ENCODE measurements around the gene RYR2.

RYR2 gene

GRCh38 chr1:237429252-237429651, 387.3 kb downstream of the RYR2 start:
- no peak overlapping the region for H2AK5ac ChIP-seq (ENCODE audit: low read length)
- no peak overlapping the region for H3K14ac ChIP-seq (ENCODE audit: low read length)
- no peak overlapping the region for H3K4ac ChIP-seq (ENCODE audit: low read depth, low read length)
- H3K9me3 ChIP-seq (ENCODE audit: insufficient read depth, low read depth, low read length), result no peaks in the 10 kb centered on the region
- no peaks in the 10 kb centered on the region for H3K79me2 ChIP-seq (ENCODE audit: control insufficient read depth, insufficient read depth, low read length, poor library complexity)
- H3K27me3 ChIP-seq (ENCODE audit: insufficient read depth, low read length), result no peaks in the 10 kb centered on the region
- no peak for DNase-seq
- H2AFZ ChIP-seq (ENCODE audit: insufficient read depth, low read length, poor library complexity), result no peak overlapping the region
- H3K9ac ChIP-seq (ENCODE audit: low read length), result no peak overlapping the region
- peak overlapping the region; percentile 18 for H4K8ac ChIP-seq (ENCODE audit: low read depth, low read length)
- no peak overlapping the region for H2BK120ac ChIP-seq (ENCODE audit: insufficient read depth, low read length, poor library complexity)
- no peak overlapping the region for H3K23ac ChIP-seq (ENCODE audit: low read length)
- no peak overlapping the region for H2BK12ac ChIP-seq (ENCODE audit: low read length)
- H3K4me3 ChIP-seq (ENCODE audit: low read depth, low read length), result no peak overlapping the region
- WGBS (ENCODE audit: extremely low coverage, insufficient coverage, insufficient read length), result no CpG with 5 or more reads among the region's 3 CpGs
- H3K27ac ChIP-seq (ENCODE audit: low read depth, low read length), result no peak overlapping the region
- H3K4me2 ChIP-seq (ENCODE audit: low read length), result no peak overlapping the region
- no peak overlapping the region for H4K91ac ChIP-seq (ENCODE audit: low read depth, low read length)
- H3K36me3 ChIP-seq (ENCODE audit: control insufficient read depth in 1 of 2, insufficient read depth in 2 of 2, low read length in 2 of 2), result no peaks in the 10 kb centered on the region
- no peaks in the 10 kb centered on the region for H3K4me1 ChIP-seq (ENCODE audit: control insufficient read depth in 1 of 2, insufficient read depth in 2 of 2, low read length in 2 of 2)
- H3K79me1 ChIP-seq (ENCODE audit: low read length), result no peaks in the 10 kb centered on the region
- no peak overlapping the region for H2BK5ac ChIP-seq (ENCODE audit: low read depth, low read length, poor library complexity)
- H3K18ac ChIP-seq (ENCODE audit: low read length), result no peak overlapping the region
- H4K12ac ChIP-seq (ENCODE audit: low read depth, low read length), result no peak overlapping the region

GRCh38 chr1:237431448-237431847, 389.5 kb downstream of the RYR2 start:
- Histone ChIP-seq H3K27ac (ENCODE audit: low read depth, low read length) (no peak overlapping the region), H3K4me1 (ENCODE audit: control insufficient read depth in 1 of 2, insufficient read depth in 2 of 2, low read length in 2 of 2) (no peaks in the 10 kb centered on the region), H3K79me2 (ENCODE audit: control insufficient read depth, insufficient read depth, low read length, poor library complexity) (no peaks in the 10 kb centered on the region), H3K9me3 (ENCODE audit: insufficient read depth, low read depth, low read length) (no peaks in the 10 kb centered on the region), H3K4me3 (ENCODE audit: low read depth, low read length) (no peak overlapping the region), H2AK5ac (ENCODE audit: low read length) (no peak overlapping the region), H3K36me3 (ENCODE audit: control insufficient read depth in 1 of 2, insufficient read depth in 2 of 2, low read length in 2 of 2) (no peaks in the 10 kb centered on the region), H3K4me2 (ENCODE audit: low read length) (no peak overlapping the region), H4K8ac (ENCODE audit: low read depth, low read length) (no peak overlapping the region), H4K91ac (ENCODE audit: low read depth, low read length) (no peak overlapping the region), H3K9ac (ENCODE audit: low read length) (no peak overlapping the region), H3K4ac (ENCODE audit: low read depth, low read length) (no peak overlapping the region), H4K12ac (ENCODE audit: low read depth, low read length) (no peak overlapping the region), H2BK120ac (ENCODE audit: insufficient read depth, low read length, poor library complexity) (no peak overlapping the region), H3K23ac (ENCODE audit: low read length) (no peak overlapping the region), H3K18ac (ENCODE audit: low read length) (no peak overlapping the region), H2AFZ (ENCODE audit: insufficient read depth, low read length, poor library complexity) (no peak overlapping the region), H3K79me1 (ENCODE audit: low read length) (no peaks in the 10 kb centered on the region), H2BK5ac (ENCODE audit: low read depth, low read length, poor library complexity) (no peak overlapping the region), H3K14ac (ENCODE audit: low read length) (no peak overlapping the region), H2BK12ac (ENCODE audit: low read length) (no peak overlapping the region), H3K27me3 (ENCODE audit: insufficient read depth, low read length) (no peaks in the 10 kb centered on the region)
- DNase-seq, result no peak

GRCh38 chr1:237440346-237440745, 398.4 kb downstream of the RYR2 start:
- H2BK5ac ChIP-seq (ENCODE audit: low read depth, low read length, poor library complexity), result no peak overlapping the region
- WGBS (ENCODE audit: extremely low coverage, insufficient coverage, insufficient read length), result no CpG with 5 or more reads among the region's 2 CpGs
- no peak overlapping the region for H4K12ac ChIP-seq (ENCODE audit: low read depth, low read length)
- H3K79me1 ChIP-seq (ENCODE audit: low read length), result no peaks in the 10 kb centered on the region
- no peaks in the 10 kb centered on the region for H3K36me3 ChIP-seq (ENCODE audit: control insufficient read depth in 1 of 2, insufficient read depth in 2 of 2, low read length in 2 of 2)
- H3K27ac ChIP-seq (ENCODE audit: low read depth, low read length), result no peak overlapping the region
- no peaks in the 10 kb centered on the region for H3K9me3 ChIP-seq (ENCODE audit: insufficient read depth, low read depth, low read length)
- no peak overlapping the region for H3K4ac ChIP-seq (ENCODE audit: low read depth, low read length)
- no peaks in the 10 kb centered on the region for H3K4me1 ChIP-seq (ENCODE audit: control insufficient read depth in 1 of 2, insufficient read depth in 2 of 2, low read length in 2 of 2)
- H3K18ac ChIP-seq (ENCODE audit: low read length), result no peak overlapping the region
- no peaks in the 10 kb centered on the region for H3K27me3 ChIP-seq (ENCODE audit: insufficient read depth, low read length)
- H3K4me3 ChIP-seq (ENCODE audit: low read depth, low read length), result no peak overlapping the region
- no peak overlapping the region for H2BK120ac ChIP-seq (ENCODE audit: insufficient read depth, low read length, poor library complexity)
- H4K8ac ChIP-seq (ENCODE audit: low read depth, low read length), result no peak overlapping the region
- H4K91ac ChIP-seq (ENCODE audit: low read depth, low read length), result no peak overlapping the region
- H2BK12ac ChIP-seq (ENCODE audit: low read length), result no peak overlapping the region
- no peak overlapping the region for H2AK5ac ChIP-seq (ENCODE audit: low read length)
- H3K14ac ChIP-seq (ENCODE audit: low read length), result no peak overlapping the region
- no peak overlapping the region for H3K4me2 ChIP-seq (ENCODE audit: low read length)
- H3K23ac ChIP-seq (ENCODE audit: low read length), result no peak overlapping the region
- H2AFZ ChIP-seq (ENCODE audit: insufficient read depth, low read length, poor library complexity), result no peak overlapping the region
- H3K9ac ChIP-seq (ENCODE audit: low read length), result no peak overlapping the region
- H3K79me2 ChIP-seq (ENCODE audit: control insufficient read depth, insufficient read depth, low read length, poor library complexity), result no peaks in the 10 kb centered on the region
- DNase-seq, result no peak

GRCh38 chr1:237444120-237444790, 402.3 kb downstream of the RYR2 start:
- Histone ChIP-seq H3K23ac (ENCODE audit: low read length) (no peak overlapping the region), H3K27me3 (ENCODE audit: insufficient read depth, low read length) (no peaks in the 10 kb centered on the region), H3K79me1 (ENCODE audit: low read length) (no peaks in the 10 kb centered on the region), H3K4ac (ENCODE audit: low read depth, low read length) (no peak overlapping the region), H2BK5ac (ENCODE audit: low read depth, low read length, poor library complexity) (no peak overlapping the region), H3K36me3 (ENCODE audit: control insufficient read depth in 1 of 2, insufficient read depth in 2 of 2, low read length in 2 of 2) (no peaks in the 10 kb centered on the region), H3K4me2 (ENCODE audit: low read length) (no peak overlapping the region), H3K14ac (ENCODE audit: low read length) (no peak overlapping the region), H2BK120ac (ENCODE audit: insufficient read depth, low read length, poor library complexity) (no peak overlapping the region), H3K9ac (ENCODE audit: low read length) (no peak overlapping the region), H3K4me3 (ENCODE audit: low read depth, low read length) (no peak overlapping the region), H2AFZ (ENCODE audit: insufficient read depth, low read length, poor library complexity) (no peak overlapping the region), H3K4me1 (ENCODE audit: control insufficient read depth in 1 of 2, insufficient read depth in 2 of 2, low read length in 2 of 2) (no peaks in the 10 kb centered on the region), H4K8ac (ENCODE audit: low read depth, low read length) (no peak overlapping the region), H3K9me3 (ENCODE audit: insufficient read depth, low read depth, low read length) (no peaks in the 10 kb centered on the region), H3K79me2 (ENCODE audit: control insufficient read depth, insufficient read depth, low read length, poor library complexity) (no peaks in the 10 kb centered on the region), H4K12ac (ENCODE audit: low read depth, low read length) (no peak overlapping the region), H2BK12ac (ENCODE audit: low read length) (no peak overlapping the region), H2AK5ac (ENCODE audit: low read length) (no peak overlapping the region), H3K18ac (ENCODE audit: low read length) (no peak overlapping the region), H3K27ac (ENCODE audit: low read depth, low read length) (no peak overlapping the region), H4K91ac (ENCODE audit: low read depth, low read length) (no peak overlapping the region)
- DNase-seq, result no peak
- WGBS (ENCODE audit: extremely low coverage, insufficient coverage, insufficient read length), result no CpG with 5 or more reads among the region's 3 CpGs
